Naive thymus-derived CD4-positive, alpha-beta T cell (primary cell): ENCODE measurements around the gene CACNB4. TPM values are rescaled to one million over a fixed set of nuclear protein-coding genes. Genes with fewer than 3 reads are reported as not detected.
A peak's percentile ranks its signal among the peaks of the same experiment; 100 is the strongest.
"Not testable (repeated sequence)": the region's sequence is repeated elsewhere in the genome, so short reads cannot be mapped to it uniquely, and the experiment has no call there.

Source experiments
- ATAC-seq: fragments of 150-1000 bp; cut with Tn5 transposase; 2 replicates; pipeline ENCODE4 v1.10.0; 2021; ENCODE audit warnings: mild to moderate bottlenecking, moderate library complexity
- CTCF ChIA-PET: fragments of 350-600 bp; sonication (Branson Sonifier 250); formaldehyde crosslinking; loops from one replicate; lab custom pipeline; 2021; ENCODE audit warnings: antibody characterized with exemption; lab: Charles Lee
- POLR2A ChIA-PET: fragments of 350-600 bp; sonication (Branson Sonifier 250); formaldehyde crosslinking; loops from one replicate; lab custom pipeline; 2021; ENCODE audit warnings: antibody characterized with exemption, inconsistent platforms; lab: Charles Lee
- DNase-seq, 9 donors: peaks; one replicate each; pipeline versions ENCODE4 v3.0.0 to v3.0.0-alpha.2; 2020 to 2022; ENCODE audit warnings: mixed read lengths in 1 of 9
- H3K27ac ChIP-seq: one replicate; pipeline ENCODE4 v1.7.0; 2013; ENCODE audit warnings: mild to moderate bottlenecking, low read depth, low read length, moderate library complexity
- H3K27me3 ChIP-seq, 2 donors: one replicate each; pipeline ENCODE4 v1.7.0; 2013; ENCODE audit warnings: low read length in 2 of 2, mild to moderate bottlenecking in 2 of 2, moderate library complexity in 2 of 2; ENCODE audit not compliant: control insufficient read depth in 2 of 2, insufficient read depth in 2 of 2
- H3K36me3 ChIP-seq, 3 experiments: 1 replicate in 2 of 3; 2 replicates in 1 of 3; pipeline ENCODE4 v1.7.0; 2013; ENCODE audit warnings: low read length in 3 of 3, mild to moderate bottlenecking in 3 of 3, moderate library complexity in 1 of 3; ENCODE audit not compliant: insufficient read depth in 3 of 3, control insufficient read depth in 2 of 3
- H3K4me1 ChIP-seq, 2 donors: one replicate each; pipeline ENCODE4 v1.7.0; 2013; ENCODE audit warnings: low read length in 2 of 2, mild to moderate bottlenecking in 2 of 2, moderate library complexity in 1 of 2; ENCODE audit not compliant: control insufficient read depth in 2 of 2, insufficient read depth in 2 of 2
- H3K4me3 ChIP-seq: 2 replicates; pipeline ENCODE4 v1.7.0; 2013; ENCODE audit warnings: mild to moderate bottlenecking, low read length
- H3K9me3 ChIP-seq, 3 experiments: 1 replicate in 2 of 3; 2 replicates in 1 of 3; pipeline ENCODE4 v1.7.0; 2013; ENCODE audit warnings: low read length in 3 of 3; ENCODE audit not compliant: control insufficient read depth in 2 of 3
- H3K27ac Mint-ChIP-seq, 9 donors: one replicate each; pipeline ENCODE4 v1.8.0; 2020 to 2022; ENCODE audit warnings: mixed read lengths in 9 of 9, mild to moderate bottlenecking in 8 of 9, moderate library complexity in 5 of 9, inconsistent platforms in 2 of 9
- H3K27me3 Mint-ChIP-seq, 5 donors: one replicate each; pipeline ENCODE4 v1.8.0; 2021 to 2022; ENCODE audit warnings: mixed read lengths in 5 of 5, mild to moderate bottlenecking in 1 of 5
- H3K36me3 Mint-ChIP-seq, 5 donors: one replicate each; pipeline ENCODE4 v1.8.0; 2020 to 2022; ENCODE audit warnings: mixed read lengths in 5 of 5, mild to moderate bottlenecking in 3 of 5, inconsistent platforms in 1 of 5
- H3K4me1 Mint-ChIP-seq, 7 donors: one replicate each; pipeline ENCODE4 v1.8.0; 2020 to 2022; ENCODE audit warnings: mixed read lengths in 7 of 7, mild to moderate bottlenecking in 3 of 7, inconsistent platforms in 1 of 7
- H3K4me3 Mint-ChIP-seq, 10 donors: one replicate each; pipeline ENCODE4 v1.8.0; 2020 to 2022; ENCODE audit warnings: mild to moderate bottlenecking in 10 of 10, mixed read lengths in 10 of 10, moderate library complexity in 6 of 10, inconsistent platforms in 2 of 10
- H3K9me3 Mint-ChIP-seq, 11 donors: one replicate each; pipeline ENCODE4 v1.8.0; 2020 to 2022; ENCODE audit warnings: mixed read lengths in 11 of 11, mild to moderate bottlenecking in 4 of 11, inconsistent platforms in 1 of 11, moderate library complexity in 1 of 11
- intact Hi-C, 2 donors: fragments of 100-400 bp; cut with micrococcal nuclease; formaldehyde crosslinking; loops; one replicate each; pipeline ENCODE4 v1.15.1; 2023
- polyA plus RNA-seq, 2 donors: library from polyadenylated mRNA; unstranded; fragments of 300-500 nt; fragmentation: Illumina TruSeq; gene quantifications; one replicate each; pipeline ENCODE4 v1.2.3, GENCODE V29; 2021
- total RNA-seq, 6 experiments: library from RNA in 5 of 6; stranded (reverse) in 5 of 6; gene quantifications; 1 replicate in 5 of 6; 2 replicates in 1 of 6; pipeline ENCODE4 v1.2.3 and lab custom pipeline; 2021 to 2026

The CACNB4 gene
- total and polyA plus RNA-seq, 7 experiments from 2014 or later = 0.16 to 2.5 (median 0.42) TPM; not detected in 2

GRCh38 chr2:152003283-152003682, 95.6 kb downstream of the CACNB4 start:
- H3K27me3 ChIP-seq, H3K27ac Mint-ChIP-seq, H3K27ac ChIP-seq, H3K36me3 ChIP-seq, H3K9me3 Mint-ChIP-seq, H3K4me1 Mint-ChIP-seq, H3K4me1 ChIP-seq, H3K36me3 Mint-ChIP-seq, ATAC-seq, DNase-seq, H3K4me3 ChIP-seq, H3K4me3 Mint-ChIP-seq, H3K9me3 ChIP-seq, H3K27me3 Mint-ChIP-seq, POLR2A ChIA-PET: not testable (repeated sequence)
- intact Hi-C loops = loop anchor here in 1 of 2 donors (5.0 kb wide), 1 partner anchor 176 kb away; the partner anchor contains the start of gene ARL5A
- CTCF ChIA-PET = interaction anchor here (4.6 kb wide), 1 partner anchor 22 kb away, joined by 14 read pairs; no protein-coding TSS in a partner anchor

- H3K27ac Mint-ChIP-seq = no peak overlapping the region
- Histone ChIP-seq H3K27me3 (no peaks in the 10 kb centered on the region), H3K4me3 (no peak overlapping the region), H3K9me3 (no peaks in the 10 kb centered on the region), H3K4me1 (no peaks in the 10 kb centered on the region), H3K27ac (no peak overlapping the region), H3K36me3 (no peaks in the 10 kb centered on the region)
- ChIA-PET CTCF (interaction anchor here (1.1 to 2.9 kb wide), 4 partner anchors 17 to 29 kb away, joined by 3 to 14 read pairs (median 4); no protein-coding TSS in a partner anchor), POLR2A (no interaction called here)
- no peaks in the 10 kb centered on the region for H3K9me3 Mint-ChIP-seq
- DNase-seq (peak in 7 of 9 donors; percentile 11 to 38 (median 14)), ATAC-seq (peak; percentile 77)
- H3K27me3 Mint-ChIP-seq = peaks cover 0 to 1% (median 0%) of the 10 kb centered on the region in 5 donors
- no peak overlapping the region for H3K4me3 Mint-ChIP-seq
- peaks cover 0 to under 1% (median 0%) of the 10 kb centered on the region in 7 donors for H3K4me1 Mint-ChIP-seq
- intact Hi-C loops = loop anchor here (1.0 kb wide), 1 partner anchor 26 kb away; no protein-coding TSS in a partner anchor
- no peaks in the 10 kb centered on the region for H3K36me3 Mint-ChIP-seq
These were observed 99.8 kb downstream of the CACNB4 start for GRCh38 chr2:151999053-151999452.

- no peak for DNase-seq
- H3K27me3 ChIP-seq = no peaks in the 10 kb centered on the region
- no peak overlapping the region for H3K4me3 ChIP-seq
- no peaks in the 10 kb centered on the region for H3K9me3 Mint-ChIP-seq
- intact Hi-C loops = no loop called here
- CTCF ChIA-PET = no interaction called here
- H3K36me3 ChIP-seq = no peaks in the 10 kb centered on the region
- H3K36me3 Mint-ChIP-seq = peaks cover 0 to 2% (median 0%) of the 10 kb centered on the region in 5 donors
- H3K27ac ChIP-seq = no peak overlapping the region
- POLR2A ChIA-PET = no interaction called here
- no peaks in the 10 kb centered on the region for H3K4me1 Mint-ChIP-seq
- H3K4me3 Mint-ChIP-seq = no peak overlapping the region
- ATAC-seq = no peak
- H3K27ac Mint-ChIP-seq = no peak overlapping the region
- H3K27me3 Mint-ChIP-seq = no peaks in the 10 kb centered on the region
- H3K9me3 ChIP-seq = no peaks in the 10 kb centered on the region
- no peaks in the 10 kb centered on the region for H3K4me1 ChIP-seq
These were observed 102.4 kb downstream of the CACNB4 start for GRCh38 chr2:151996243-151997003.

DNA sequence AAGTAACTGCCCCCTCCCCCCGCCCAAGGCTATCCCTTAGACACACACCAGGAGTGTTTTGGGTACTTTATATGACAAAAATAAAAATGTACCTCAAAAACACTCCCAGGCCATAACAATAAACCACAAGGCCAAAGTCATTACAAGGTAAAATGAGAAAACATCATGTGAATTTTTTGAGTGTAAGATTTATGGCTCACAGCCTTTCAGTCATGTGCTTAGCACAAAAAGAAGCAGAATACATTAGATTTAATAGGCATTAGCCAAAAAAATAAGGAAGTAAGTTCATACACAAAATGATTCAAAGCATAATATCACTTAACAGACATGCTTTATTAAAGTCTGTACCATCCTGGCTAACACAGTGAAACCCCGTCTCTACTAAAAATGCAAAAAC, 103.7 kb downstream of the CACNB4 start:
- ATAC-seq (no peak), DNase-seq (no peak)
- Histone ChIP-seq H3K9me3 (no peaks in the 10 kb centered on the region), H3K27ac (no peak overlapping the region), H3K27me3 (no peaks in the 10 kb centered on the region), H3K4me3 (no peak overlapping the region), H3K4me1 (no peaks in the 10 kb centered on the region), H3K36me3 (no peaks in the 10 kb centered on the region)
- no peaks in the 10 kb centered on the region for H3K9me3 Mint-ChIP-seq
- ChIA-PET POLR2A (no interaction called here), CTCF (no interaction called here)
- no peak overlapping the region for H3K27ac Mint-ChIP-seq
- intact Hi-C loops = no loop called here
- no peak overlapping the region for H3K4me3 Mint-ChIP-seq
- no peaks in the 10 kb centered on the region for H3K27me3 Mint-ChIP-seq
- no peaks in the 10 kb centered on the region for H3K4me1 Mint-ChIP-seq
- H3K36me3 Mint-ChIP-seq = peaks cover 0 to 2% (median 0%) of the 10 kb centered on the region in 5 donors

DNA sequence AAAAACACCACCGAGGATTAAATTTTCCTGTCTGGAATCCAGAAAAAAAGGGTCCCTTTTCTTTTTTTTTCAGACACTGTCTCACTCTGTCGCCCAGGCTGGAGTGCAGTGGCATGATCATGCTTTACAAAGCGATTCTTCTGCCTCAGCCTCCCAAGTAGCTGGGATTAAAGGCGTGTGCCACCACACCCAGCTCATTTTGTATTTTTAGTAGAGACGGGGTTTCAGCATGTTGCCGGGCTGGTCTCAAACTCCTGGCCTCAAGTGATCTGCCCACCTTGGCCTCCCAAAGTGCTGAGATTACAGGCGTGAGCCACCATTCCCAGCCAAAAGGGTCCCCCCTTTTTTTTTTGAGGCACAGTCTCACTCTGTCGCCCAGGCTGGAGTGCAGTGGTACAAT, 104.7 kb downstream of the CACNB4 start:
- H3K27me3 Mint-ChIP-seq, POLR2A ChIA-PET, H3K36me3 ChIP-seq, H3K9me3 ChIP-seq, H3K9me3 Mint-ChIP-seq, H3K27ac Mint-ChIP-seq, H3K4me1 ChIP-seq, intact Hi-C loops, H3K27me3 ChIP-seq, H3K4me1 Mint-ChIP-seq, CTCF ChIA-PET, ATAC-seq, H3K4me3 Mint-ChIP-seq, DNase-seq, H3K4me3 ChIP-seq, H3K27ac ChIP-seq, H3K36me3 Mint-ChIP-seq: not testable (repeated sequence)

GRCh38 chr2:151991010-151991409, 107.8 kb downstream of the CACNB4 start:
- Histone ChIP-seq H3K36me3 (no peaks in the 10 kb centered on the region), H3K9me3 (no peaks in the 10 kb centered on the region), H3K4me1 (no peaks in the 10 kb centered on the region), H3K4me3 (no peak overlapping the region), H3K27me3 (no peaks in the 10 kb centered on the region), H3K27ac (no peak overlapping the region)
- no peak for ATAC-seq
- intact Hi-C loops = no loop called here
- ChIA-PET POLR2A (no interaction called here), CTCF (interaction anchor here (1.2 kb wide), 1 partner anchor 19 kb away, joined by 3 read pairs; no protein-coding TSS in a partner anchor)
- no peaks in the 10 kb centered on the region for H3K27me3 Mint-ChIP-seq
- H3K4me1 Mint-ChIP-seq = no peaks in the 10 kb centered on the region
- H3K4me3 Mint-ChIP-seq = no peak overlapping the region
- peaks cover 0 to 2% (median 0%) of the 10 kb centered on the region in 5 donors for H3K36me3 Mint-ChIP-seq
- no peaks in the 10 kb centered on the region for H3K9me3 Mint-ChIP-seq
- no peak overlapping the region for H3K27ac Mint-ChIP-seq
- no peak for DNase-seq

- H3K4me3 ChIP-seq = no peak overlapping the region
- ChIA-PET CTCF (no interaction called here), POLR2A (no interaction called here)
- no peaks in the 10 kb centered on the region for H3K36me3 ChIP-seq
- Mint-ChIP-seq H3K9me3 (no peaks in the 10 kb centered on the region), H3K27me3 (peaks cover 0 to 4% (median 0%) of the 10 kb centered on the region in 5 donors), H3K4me3 (no peak overlapping the region), H3K27ac (no peak overlapping the region), H3K4me1 (no peaks in the 10 kb centered on the region), H3K36me3 (peaks cover 0 to 2% (median 0%) of the 10 kb centered on the region in 5 donors)
- H3K27ac ChIP-seq = no peak overlapping the region
- intact Hi-C loops = no loop called here
- H3K9me3 ChIP-seq = no peaks in the 10 kb centered on the region
- ATAC-seq (no peak), DNase-seq (no peak)
- no peaks in the 10 kb centered on the region for H3K27me3 ChIP-seq
- no peaks in the 10 kb centered on the region for H3K4me1 ChIP-seq
These were observed 109.5 kb downstream of the CACNB4 start for GRCh38 chr2:151989378-151989777.
